Measurements from ENCODE around the gene ZNF761. TPM values are rescaled to one million over a fixed set of nuclear protein-coding genes. Genes with fewer than 3 reads are reported as not detected.

ZNF761 gene
- total and polyA plus RNA-seq, 2 of the 13 experiments (the other 11 are each of a cell fraction or from before 2014, with no cell fraction given): 11.6 to 16.2 TPM

DNA sequence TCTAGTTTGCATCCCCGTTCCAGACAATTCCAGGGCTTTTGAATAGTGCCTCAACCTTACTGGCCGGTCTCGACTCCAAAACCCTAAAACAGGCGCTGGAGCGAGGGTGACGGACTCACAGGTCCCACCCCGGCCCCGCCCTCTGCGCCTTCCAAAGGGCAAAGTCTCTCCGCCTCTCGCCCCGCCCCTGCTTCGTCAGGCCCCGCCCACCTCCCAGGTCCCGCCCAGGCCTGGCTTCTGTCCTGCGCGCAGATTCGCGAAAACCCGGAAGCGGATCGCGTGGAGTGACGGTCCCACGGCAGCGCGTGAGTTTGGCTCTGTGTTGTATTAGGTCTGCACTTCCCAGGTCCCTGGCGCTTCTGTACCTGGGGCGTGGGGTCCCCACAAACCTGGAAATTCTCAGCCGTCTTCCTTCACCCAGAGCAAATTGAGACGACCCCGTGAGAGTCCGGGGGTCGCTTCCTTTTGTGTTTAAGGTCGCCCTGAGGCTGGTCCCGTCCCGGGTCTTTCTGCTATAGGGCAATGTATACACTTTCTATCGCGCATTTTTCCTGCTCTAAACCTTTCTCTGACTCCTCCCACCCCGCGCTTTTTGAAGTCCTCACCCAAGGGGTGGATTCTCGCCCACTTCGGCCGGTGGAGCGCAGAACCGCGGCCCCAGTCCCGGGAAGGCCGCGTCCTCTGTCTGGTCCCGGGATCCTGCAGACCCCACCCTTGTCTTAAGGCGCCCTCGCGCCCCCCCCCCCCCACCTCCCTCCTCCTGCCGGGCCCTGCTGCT, 35.9 kb downstream of the ZNF761 start, which contains the start of gene ZNF813 (continued):
- TF ChIP-seq, protein P1, sequence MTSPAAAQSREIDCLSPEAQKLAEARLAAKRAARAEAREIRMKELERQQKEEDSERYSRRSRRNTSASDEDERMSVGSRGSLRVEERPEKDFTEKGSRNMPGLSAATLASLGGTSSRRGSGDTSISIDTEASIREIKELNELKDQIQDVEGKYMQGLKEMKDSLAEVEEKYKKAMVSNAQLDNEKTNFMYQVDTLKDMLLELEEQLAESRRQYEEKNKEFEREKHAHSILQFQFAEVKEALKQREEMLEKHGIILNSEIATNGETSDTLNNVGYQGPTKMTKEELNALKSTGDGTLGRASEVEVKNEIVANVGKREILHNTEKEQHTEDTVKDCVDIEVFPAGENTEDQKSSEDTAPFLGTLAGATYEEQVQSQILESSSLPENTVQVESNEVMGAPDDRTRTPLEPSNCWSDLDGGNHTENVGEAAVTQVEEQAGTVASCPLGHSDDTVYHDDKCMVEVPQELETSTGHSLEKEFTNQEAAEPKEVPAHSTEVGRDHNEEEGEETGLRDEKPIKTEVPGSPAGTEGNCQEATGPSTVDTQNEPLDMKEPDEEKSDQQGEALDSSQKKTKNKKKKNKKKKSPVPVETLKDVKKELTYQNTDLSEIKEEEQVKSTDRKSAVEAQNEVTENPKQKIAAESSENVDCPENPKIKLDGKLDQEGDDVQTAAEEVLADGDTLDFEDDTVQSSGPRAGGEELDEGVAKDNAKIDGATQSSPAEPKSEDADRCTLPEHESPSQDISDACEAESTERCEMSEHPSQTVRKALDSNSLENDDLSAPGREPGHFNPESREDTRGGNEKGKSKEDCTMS (CRISPR knock-in tag; conservative IDR thresholded peaks at IDR 0.05): no peak
- TF ChIP-seq ZNF329 (CRISPR knock-in tag; IDR thresholded peaks at IDR 0.05; ENCODE audit: low read depth) (no peak), ZNF33B (CRISPR knock-in tag; IDR thresholded peaks at IDR 0.05) (no peak), EHMT2 (IDR thresholded peaks at IDR 0.05; ENCODE audit: borderline replicate concordance, low read depth, low read length) (no peak), ARHGAP35 (CRISPR knock-in tag; IDR thresholded peaks at IDR 0.05; ENCODE audit: borderline replicate concordance) (no peak), SOX13 (IDR thresholded peaks at IDR 0.05) (no peak), SOX13 (CRISPR knock-in tag; conservative IDR thresholded peaks at IDR 0.05 in 1 of 2, IDR thresholded peaks at IDR 0.05 in 1 of 2) (no peak), RXRA (CRISPR knock-in tag; IDR thresholded peaks at IDR 0.05) (no peak), ZNF382 (CRISPR knock-in tag; IDR thresholded peaks at IDR 0.05; ENCODE audit: borderline replicate concordance) (no peak), IRX3 (CRISPR knock-in tag; IDR thresholded peaks at IDR 0.05; ENCODE audit: borderline replicate concordance, low read depth) (no peak), ZSCAN12 (CRISPR knock-in tag; IDR thresholded peaks at IDR 0.05) (no peak), ZFP62 (CRISPR knock-in tag; IDR thresholded peaks at IDR 0.05) (no peak), FOXO1 (CRISPR knock-in tag; IDR thresholded peaks at IDR 0.05) (no peak), ZNF816 (CRISPR knock-in tag; IDR thresholded peaks at IDR 0.05; ENCODE audit: borderline replicate concordance) (no peak), RFX3 (CRISPR knock-in tag; IDR thresholded peaks at IDR 0.05) (no peak), TGIF2 (CRISPR knock-in tag; IDR thresholded peaks at IDR 0.05) (peak; percentile 69; the same call in 1 of the 2 replicates), JUND (CRISPR knock-in tag; IDR thresholded peaks at IDR 0.05) (no peak), ZMYM3 (CRISPR knock-in tag; IDR thresholded peaks at IDR 0.05) (no peak), POLR2AphosphoS5 (IDR thresholded peaks at IDR 0.05; ENCODE audit: low read depth, low read length) (peak; percentile 85), PHB2 (IDR thresholded peaks at IDR 0.05; ENCODE audit: partially characterized antibody) (no peak), FOSL2 (CRISPR knock-in tag; IDR thresholded peaks at IDR 0.05) (peak; percentile 20), ZMYM4 (CRISPR knock-in tag; IDR thresholded peaks at IDR 0.05) (peak; percentile 26; the same call in 1 of the 2 replicates)
- TF ChIP-seq, protein P2, sequence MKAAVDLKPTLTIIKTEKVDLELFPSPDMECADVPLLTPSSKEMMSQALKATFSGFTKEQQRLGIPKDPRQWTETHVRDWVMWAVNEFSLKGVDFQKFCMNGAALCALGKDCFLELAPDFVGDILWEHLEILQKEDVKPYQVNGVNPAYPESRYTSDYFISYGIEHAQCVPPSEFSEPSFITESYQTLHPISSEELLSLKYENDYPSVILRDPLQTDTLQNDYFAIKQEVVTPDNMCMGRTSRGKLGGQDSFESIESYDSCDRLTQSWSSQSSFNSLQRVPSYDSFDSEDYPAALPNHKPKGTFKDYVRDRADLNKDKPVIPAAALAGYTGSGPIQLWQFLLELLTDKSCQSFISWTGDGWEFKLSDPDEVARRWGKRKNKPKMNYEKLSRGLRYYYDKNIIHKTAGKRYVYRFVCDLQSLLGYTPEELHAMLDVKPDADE (CRISPR knock-in tag; IDR thresholded peaks at IDR 0.05): no peak
- TF ChIP-seq, protein P3, sequence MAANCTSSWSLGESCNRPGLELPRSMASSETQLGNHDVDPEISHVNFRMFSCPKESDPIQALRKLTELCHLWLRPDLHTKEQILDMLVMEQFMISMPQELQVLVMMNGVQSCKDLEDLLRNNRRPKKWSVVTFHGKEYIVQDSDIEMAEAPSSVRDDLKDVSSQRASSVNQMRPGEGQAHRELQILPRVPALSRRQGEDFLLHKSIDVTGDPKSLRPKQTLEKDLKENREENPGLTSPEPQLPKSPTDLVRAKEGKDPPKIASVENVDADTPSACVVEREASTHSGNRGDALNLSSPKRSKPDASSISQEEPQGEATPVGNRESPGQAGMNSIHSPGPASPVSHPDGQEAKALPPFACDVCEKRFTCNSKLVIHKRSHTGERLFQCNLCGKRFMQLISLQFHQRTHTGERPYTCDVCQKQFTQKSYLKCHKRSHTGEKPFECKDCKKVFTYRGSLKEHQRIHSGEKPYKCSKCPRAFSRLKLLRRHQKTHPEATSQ (CRISPR knock-in tag; IDR thresholded peaks at IDR 0.05; ENCODE audit: borderline replicate concordance): no peak
- TF ChIP-seq, protein P4, sequence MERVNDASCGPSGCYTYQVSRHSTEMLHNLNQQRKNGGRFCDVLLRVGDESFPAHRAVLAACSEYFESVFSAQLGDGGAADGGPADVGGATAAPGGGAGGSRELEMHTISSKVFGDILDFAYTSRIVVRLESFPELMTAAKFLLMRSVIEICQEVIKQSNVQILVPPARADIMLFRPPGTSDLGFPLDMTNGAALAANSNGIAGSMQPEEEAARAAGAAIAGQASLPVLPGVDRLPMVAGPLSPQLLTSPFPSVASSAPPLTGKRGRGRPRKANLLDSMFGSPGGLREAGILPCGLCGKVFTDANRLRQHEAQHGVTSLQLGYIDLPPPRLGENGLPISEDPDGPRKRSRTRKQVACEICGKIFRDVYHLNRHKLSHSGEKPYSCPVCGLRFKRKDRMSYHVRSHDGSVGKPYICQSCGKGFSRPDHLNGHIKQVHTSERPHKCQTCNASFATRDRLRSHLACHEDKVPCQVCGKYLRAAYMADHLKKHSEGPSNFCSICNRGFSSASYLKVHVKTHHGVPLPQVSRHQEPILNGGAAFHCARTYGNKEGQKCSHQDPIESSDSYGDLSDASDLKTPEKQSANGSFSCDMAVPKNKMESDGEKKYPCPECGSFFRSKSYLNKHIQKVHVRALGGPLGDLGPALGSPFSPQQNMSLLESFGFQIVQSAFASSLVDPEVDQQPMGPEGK (CRISPR knock-in tag; IDR thresholded peaks at IDR 0.05): no peak

All from HepG2 (cell line).